T-helper 17 cell (primary cell): ENCODE measurements around the gene GLT1D1. TPM values are rescaled to one million over a fixed set of nuclear protein-coding genes. Genes with fewer than 3 reads are reported as not detected.
"Not testable (repeated sequence)": the region's sequence is repeated elsewhere in the genome, so short reads cannot be mapped to it uniquely, and the experiment has no call there.

Experiments used
- ATAC-seq: fragments of 150-1000 bp; cut with Tn5 transposase; 2 replicates; pipeline ENCODE4 v1.10.0; 2021; ENCODE audit warnings: mild to moderate bottlenecking, moderate library complexity
- DNase-seq, 3 donors: peaks; one replicate each; pipeline versions ENCODE4 v3.0.0 to v3.0.0-alpha.2; 2020 to 2021
- H3K9me3 ChIP-seq: one replicate; pipeline ENCODE4 v1.7.0; 2013; ENCODE audit warnings: low read length, mild to moderate bottlenecking; ENCODE audit not compliant: control insufficient read depth, poor library complexity, severe bottlenecking
- H3K27ac Mint-ChIP-seq: one replicate; pipeline ENCODE4 v1.8.0; 2022; ENCODE audit warnings: mild to moderate bottlenecking, moderate library complexity, mixed read lengths
- H3K27me3 Mint-ChIP-seq: one replicate; pipeline ENCODE4 v1.8.0; 2022; ENCODE audit warnings: mixed read lengths
- H3K36me3 Mint-ChIP-seq: one replicate; pipeline ENCODE4 v1.8.0; 2022; ENCODE audit warnings: low read depth, mixed read lengths
- H3K4me1 Mint-ChIP-seq: one replicate; pipeline ENCODE4 v1.8.0; 2022; ENCODE audit warnings: mild to moderate bottlenecking, mixed read lengths
- H3K4me3 Mint-ChIP-seq: one replicate; pipeline ENCODE4 v1.8.0; 2022; ENCODE audit warnings: mild to moderate bottlenecking, moderate library complexity, mixed read lengths
- total RNA-seq, 4 donors: library from RNA in 2 of 4; stranded (reverse) in 2 of 4; gene quantifications; one replicate each; pipeline ENCODE4 v1.2.3 and lab custom pipeline; 2022 to 2026

GLT1D1 gene
- total RNA-seq, 2 donors from 2014 or later: 0.10 to 1.2 TPM

GRCh38 chr12:128827724-128828123 lies 25.6 kb upstream of the GLT1D1 start:
- Mint-ChIP-seq H3K4me1 (peaks cover 9% of the 10 kb centered on the region), H3K36me3 (no peaks in the 10 kb centered on the region), H3K27me3 (peaks cover 17% of the 10 kb centered on the region), H3K4me3 (no peak overlapping the region), H3K27ac (no peak overlapping the region)
- ATAC-seq (no peak), DNase-seq (no peak)
- no peaks in the 10 kb centered on the region for H3K9me3 ChIP-seq

GRCh38 chr12:128829861-128830504 lies 23.3 kb upstream of the GLT1D1 start:
- Mint-ChIP-seq H3K4me1 (peaks cover 7% of the 10 kb centered on the region), H3K27me3 (peaks cover 17% of the 10 kb centered on the region), H3K36me3 (no peaks in the 10 kb centered on the region), H3K27ac (peak overlapping the region; percentile 27), H3K4me3 (no peak overlapping the region)
- ATAC-seq (peak; percentile 76), DNase-seq (no peak)
- no peaks in the 10 kb centered on the region for H3K9me3 ChIP-seq

- peaks cover 9% of the 10 kb centered on the region for H3K4me1 Mint-ChIP-seq
- DNase-seq: no peak
- H3K9me3 ChIP-seq: no peaks in the 10 kb centered on the region
- no peak overlapping the region for H3K4me3 Mint-ChIP-seq
- peaks cover 22% of the 10 kb centered on the region for H3K27me3 Mint-ChIP-seq
- peak overlapping the region; percentile 27 for H3K27ac Mint-ChIP-seq
- ATAC-seq: peak; percentile 53
- H3K36me3 Mint-ChIP-seq: no peaks in the 10 kb centered on the region
These were observed 22.8 kb upstream of the GLT1D1 start for GRCh38 chr12:128830505-128830893.

GRCh38 chr12:128833418-128833817 lies 19.9 kb upstream of the GLT1D1 start:
- DNase-seq (no peak), ATAC-seq (no peak)
- H3K4me1 Mint-ChIP-seq: peaks cover 9% of the 10 kb centered on the region
- no peak overlapping the region for H3K4me3 Mint-ChIP-seq
- peaks cover 31% of the 10 kb centered on the region for H3K27me3 Mint-ChIP-seq
- H3K27ac Mint-ChIP-seq: no peak overlapping the region
- no peaks in the 10 kb centered on the region for H3K36me3 Mint-ChIP-seq
- no peaks in the 10 kb centered on the region for H3K9me3 ChIP-seq

- not testable (repeated sequence) for H3K27ac Mint-ChIP-seq, ATAC-seq, H3K4me3 Mint-ChIP-seq, H3K4me1 Mint-ChIP-seq, H3K36me3 Mint-ChIP-seq, H3K9me3 ChIP-seq, DNase-seq
- H3K27me3 Mint-ChIP-seq: peaks cover 41% of the 10 kb centered on the region
These were observed 13.4 kb upstream of the GLT1D1 start for GRCh38 chr12:128839885-128840284.

- Mint-ChIP-seq H3K4me1 (peaks cover 5% of the 10 kb centered on the region), H3K27me3 (peaks cover 34% of the 10 kb centered on the region), H3K4me3 (peak overlapping the region; percentile 15), H3K36me3 (peaks cover 4% of the 10 kb centered on the region), H3K27ac (no peak overlapping the region)
- DNase-seq: no peak
- ATAC-seq: no peak
- no peaks in the 10 kb centered on the region for H3K9me3 ChIP-seq
These were observed 12.3 kb upstream of the GLT1D1 start for GRCh38 chr12:128840862-128841468.

GRCh38 chr12:128842579-128842978 lies 10.7 kb upstream of the GLT1D1 start:
- peaks cover 5% of the 10 kb centered on the region for H3K4me1 Mint-ChIP-seq
- H3K27me3 Mint-ChIP-seq: peaks cover 28% of the 10 kb centered on the region
- DNase-seq (no peak), ATAC-seq (no peak)
- peaks cover 4% of the 10 kb centered on the region for H3K36me3 Mint-ChIP-seq
- no peak overlapping the region for H3K27ac Mint-ChIP-seq
- no peaks in the 10 kb centered on the region for H3K9me3 ChIP-seq
- H3K4me3 Mint-ChIP-seq: no peak overlapping the region

GRCh38 chr12:128843538-128843937 lies 9.7 kb upstream of the GLT1D1 start:
- Mint-ChIP-seq H3K4me3 (no peak overlapping the region), H3K27me3 (peaks cover 27% of the 10 kb centered on the region), H3K4me1 (peaks cover 5% of the 10 kb centered on the region), H3K36me3 (peaks cover 4% of the 10 kb centered on the region), H3K27ac (no peak overlapping the region)
- ATAC-seq: no peak
- DNase-seq: no peak
- no peaks in the 10 kb centered on the region for H3K9me3 ChIP-seq

GRCh38 chr12:128844031-128844635 lies 9.1 kb upstream of the GLT1D1 start:
- Mint-ChIP-seq H3K4me3 (no peak overlapping the region), H3K27ac (no peak overlapping the region), H3K36me3 (peaks cover 4% of the 10 kb centered on the region), H3K27me3 (peaks cover 21% of the 10 kb centered on the region), H3K4me1 (peaks cover 5% of the 10 kb centered on the region)
- DNase-seq (no peak), ATAC-seq (no peak)
- no peaks in the 10 kb centered on the region for H3K9me3 ChIP-seq

- H3K27ac Mint-ChIP-seq, H3K9me3 ChIP-seq, H3K36me3 Mint-ChIP-seq, H3K4me3 Mint-ChIP-seq, ATAC-seq, DNase-seq, H3K4me1 Mint-ChIP-seq: not testable (repeated sequence)
- H3K27me3 Mint-ChIP-seq: peaks cover 12% of the 10 kb centered on the region
These were observed 6.6 kb upstream of the GLT1D1 start for GRCh38 chr12:128846671-128847070.

- H3K9me3 ChIP-seq: no peaks in the 10 kb centered on the region
- no peak overlapping the region for H3K27ac Mint-ChIP-seq
- no peak overlapping the region for H3K4me3 Mint-ChIP-seq
- no peaks in the 10 kb centered on the region for H3K36me3 Mint-ChIP-seq
- DNase-seq (no peak), ATAC-seq (no peak)
- peaks cover 17% of the 10 kb centered on the region for H3K27me3 Mint-ChIP-seq
- no peaks in the 10 kb centered on the region for H3K4me1 Mint-ChIP-seq
These were observed 4.9 kb upstream of the GLT1D1 start for GRCh38 chr12:128848371-128848770.

GRCh38 chr12:128849806-128850205 lies 3.5 kb upstream of the GLT1D1 start:
- H3K36me3 Mint-ChIP-seq, DNase-seq, H3K9me3 ChIP-seq, H3K4me1 Mint-ChIP-seq, ATAC-seq, H3K4me3 Mint-ChIP-seq, H3K27ac Mint-ChIP-seq: not testable (repeated sequence)
- peaks cover 26% of the 10 kb centered on the region for H3K27me3 Mint-ChIP-seq

GRCh38 chr12:128850400-128850799 lies 2.9 kb upstream of the GLT1D1 start:
- peaks cover 2% of the 10 kb centered on the region for H3K36me3 Mint-ChIP-seq
- no peak for ATAC-seq
- H3K4me1 Mint-ChIP-seq: no peaks in the 10 kb centered on the region
- no peak overlapping the region for H3K27ac Mint-ChIP-seq
- no peak for DNase-seq
- no peaks in the 10 kb centered on the region for H3K9me3 ChIP-seq
- H3K4me3 Mint-ChIP-seq: no peak overlapping the region
- peaks cover 31% of the 10 kb centered on the region for H3K27me3 Mint-ChIP-seq

GRCh38 chr12:128851429-128851828 lies 1.8 kb upstream of the GLT1D1 start:
- H3K4me3 Mint-ChIP-seq, H3K27ac Mint-ChIP-seq, H3K9me3 ChIP-seq, DNase-seq, ATAC-seq, H3K36me3 Mint-ChIP-seq, H3K4me1 Mint-ChIP-seq: not testable (repeated sequence)
- H3K27me3 Mint-ChIP-seq: peaks cover 38% of the 10 kb centered on the region
